Ramos (cell line): ENCODE data around the gene ARHGEF26.

Experiments used
- in situ Hi-C: fragments of 300-500 bp; cut with MboI; formaldehyde crosslinking; loops from one replicate; pipeline ENCODE4 v1.14.3; 2022; ENCODE audit warnings: low sequenced_read_pairs; ENCODE audit not compliant: unreplicated experiment

The ARHGEF26 gene

GRCh38 chr3:154307363-154307762 is 186.2 kb downstream of the ARHGEF26 start:
- in situ Hi-C loops: loop anchor here (25.0 kb wide), 1 partner anchor 830 kb away; no protein-coding TSS in a partner anchor
